K562 (cell line): Measurements from ENCODE around the gene TMEM273. TPM values are rescaled to one million over a fixed set of nuclear protein-coding genes. Genes with fewer than 3 reads are reported as not detected.
A peak's percentile ranks its signal among the peaks of the same experiment; 100 is the strongest.

ENCODE experiments used
- CHD1 ChIP-seq: fragments of 200-600 bp; sonication (generic); IDR thresholded peaks from one replicate; pipeline ENCODE4 v1.6.1; 2012; ENCODE audit warnings: mild to moderate bottlenecking, moderate library complexity, low read length, inconsistent platforms
- CHD2 ChIP-seq: IDR thresholded peaks from 2 replicates; pipeline ENCODE4 v1.6.1; 2011; ENCODE audit warnings: low read depth, low read length
- COPS2 ChIP-seq: fragments of 450-650 bp; conservative IDR thresholded peaks from 2 replicates; pipeline ENCODE4 v1.6.1; 2016; ENCODE audit warnings: mild to moderate bottlenecking, moderate library complexity
- EHMT2 ChIP-seq: fragments of 450-650 bp; IDR thresholded peaks from 2 replicates; pipeline ENCODE4 v1.6.1; 2018; ENCODE audit warnings: antibody characterized with exemption
- FOXA3 ChIP-seq, 2 experiments: fragments of 450-650 bp in 1 of 2; sonication (generic) in 1 of 2; formaldehyde crosslinking; IDR thresholded peaks in 1 of 2; conservative IDR thresholded peaks in 1 of 2; 2 replicates each; pipeline versions ENCODE4 v1.4.0 to v1.8.0; 2020 to 2022; ENCODE audit warnings: mild to moderate bottlenecking in 2 of 2, missing genetic modification reagents in 1 of 2
- KDM5B ChIP-seq: fragments of 200-600 bp; sonication (generic); IDR thresholded peaks from 2 replicates; pipeline ENCODE4 v1.6.1; 2012; ENCODE audit warnings: low read depth, mild to moderate bottlenecking, moderate library complexity, low read length, control low read depth, inconsistent platforms; ENCODE audit not compliant: insufficient replicate concordance
- MAFF ChIP-seq: IDR thresholded peaks from 2 replicates; pipeline ENCODE4 v1.6.1; 2012; ENCODE audit warnings: low read length, improper control_type of control experiment
- OTX1 ChIP-seq: fragments of 450-650 bp; formaldehyde crosslinking; IDR thresholded peaks from 2 replicates; pipeline ENCODE4 v1.4.0; 2022; ENCODE audit warnings: mild to moderate bottlenecking
- POLR2A ChIP-seq: fragments of 450-650 bp; conservative IDR thresholded peaks from 2 replicates; pipeline ENCODE4 v1.6.1; 2016
- PRMT5 ChIP-seq: sonication (generic); formaldehyde crosslinking; IDR thresholded peaks from 2 replicates; pipeline ENCODE4 v1.5.0; 2020; ENCODE audit warnings: missing genetic modification reagents
- RBBP5 ChIP-seq: fragments of 200-600 bp; sonication (generic); IDR thresholded peaks from 2 replicates; pipeline ENCODE4 v1.6.1; 2012; ENCODE audit warnings: borderline replicate concordance, mild to moderate bottlenecking, low read length, control low read depth, inconsistent platforms; ENCODE audit not compliant: insufficient read depth, poor library complexity, severe bottlenecking
- RBFOX2 ChIP-seq: fragments of 200-400 bp; formaldehyde crosslinking; IDR thresholded peaks from 2 replicates; pipeline ENCODE4 v1.6.1; 2017; ENCODE audit warnings: low read depth, mild to moderate bottlenecking, low read length, moderate library complexity
- RBM22 ChIP-seq: fragments of 200-400 bp; formaldehyde crosslinking; IDR thresholded peaks from 2 replicates; pipeline ENCODE4 v1.6.1; 2018; ENCODE audit warnings: low read length, low read depth; ENCODE audit not compliant: poor library complexity, severe bottlenecking
- SMARCE1 ChIP-seq: fragments of 450-650 bp; IDR thresholded peaks from 2 replicates; pipeline ENCODE4 v1.7.1; 2016; ENCODE audit warnings: mild to moderate bottlenecking
- SMC3 ChIP-seq: conservative IDR thresholded peaks from 2 replicates; pipeline ENCODE4 v1.6.1; 2011; ENCODE audit warnings: low read depth, low read length, improper control_type of control experiment; ENCODE audit not compliant: insufficient read depth
- THAP12 ChIP-seq: fragments of 250-450 bp; sonication (Bioruptor Pico); IDR thresholded peaks from 2 replicates; pipeline ENCODE4 v1.9.0; 2021; ENCODE audit warnings: mild to moderate bottlenecking, inconsistent platforms
- TSC22D4 ChIP-seq: fragments of 450-650 bp; IDR thresholded peaks from 2 replicates; pipeline ENCODE4 v1.6.1; 2016; ENCODE audit warnings: missing genetic modification characterization, missing biosample characterization, control low read depth
- UBTF ChIP-seq, 2 experiments: IDR thresholded peaks; 2 replicates each; pipeline ENCODE4 v1.6.1; 2012; ENCODE audit warnings: improper control_type of control experiment in 2 of 2, low read depth in 2 of 2, low read length in 2 of 2, borderline replicate concordance in 1 of 2
- ZBTB7A ChIP-seq: IDR thresholded peaks from 2 replicates; pipeline ENCODE4 v1.6.1; 2011; ENCODE audit warnings: low read depth, mild to moderate bottlenecking, low read length, moderate library complexity, borderline replicate concordance; ENCODE audit not compliant: control insufficient read depth
- ZNF212 ChIP-seq: fragments of 450-650 bp; formaldehyde crosslinking; IDR thresholded peaks from 2 replicates; pipeline ENCODE4 v1.4.0; 2020; ENCODE audit warnings: mild to moderate bottlenecking
- ZNF655 ChIP-seq: fragments of 250-450 bp; sonication (Bioruptor Pico); IDR thresholded peaks from 2 replicates; pipeline ENCODE4 v1.5.0; 2021
- polyA plus RNA-seq, 8 experiments: library from polyadenylated mRNA; depleted of rRNA in 4 of 8; stranded (reverse) in 5 of 8; unstranded in 3 of 8; fragments of >200 nt; fragmentation: Nextera tagmentation in 2 of 8; fragmentation: Illumina TruSeq in 1 of 8; extraction: Ambion mirVana in 2 of 8; extraction: Trizol in 1 of 8; gene quantifications; 2 replicates each; pipeline versions ENCODE4 v1.2.1 to v1.2.3, GENCODE V29; 2011 to 2014; ENCODE audit warnings: inconsistent platforms in 1 of 8, missing spikeins in 1 of 8
- total RNA-seq, 7 experiments: library from RNA; depleted of rRNA in 6 of 7; stranded (reverse); fragments of >200 nt in 6 of 7; fragmentation: Illumina TruSeq in 2 of 7; extraction: Trizol in 2 of 7; gene quantifications; 2 replicates each; pipeline versions ENCODE4 v1.2.1 to v1.2.3, GENCODE V29; 2011 to 2021; ENCODE audit warnings: low replicate concordance in 1 of 7

Gene TMEM273
- total and polyA plus RNA-seq, 9 of the 15 experiments (the other 6 are each of a cell fraction or from before 2014, with no cell fraction given): 39.2 to 131 (median 95.6) TPM

GRCh38 chr10:49115015-49115795, 73.0 kb downstream of the TMEM273 start, which contains the start of gene VSTM4 (continued):
- 0 out of 2 replicates have a peak, but pooled peaks have one; percentile 70 for TF ChIP-seq PRMT5 (CRISPR knock-in tag)
- TF ChIP-seq COPS2: no peak
- TF ChIP-seq TSC22D4 (tag): no peak
- no peak for TF ChIP-seq EHMT2
- TF ChIP-seq SMC3: 0 out of 2 replicates have a peak, but pooled peaks have one; percentile 1
- TF ChIP-seq MAFF: no peak
- no peak for TF ChIP-seq ZNF212 (CRISPR knock-in tag)
- peak; percentile 63 for TF ChIP-seq RBFOX2
- TF ChIP-seq RBBP5: peak; percentile 83
- TF ChIP-seq FOXA3 (CRISPR knock-in tag; conservative IDR thresholded peaks at IDR 0.05 in 1 of 2, IDR thresholded peaks at IDR 0.05 in 1 of 2): no peak
- peak; percentile 76; the same call in 1 of the 2 replicates for TF ChIP-seq ZBTB7A
- TF ChIP-seq RBM22: peak; percentile 28
- TF ChIP-seq UBTF (IDR thresholded peaks at IDR 0.05; ENCODE audit: borderline replicate concordance in 1 of 2, low read depth in 2 of 2, low read length in 2 of 2): peak in 1 of 2 experiments; percentile 58; a peak in 2 of 4 replicates
- TF ChIP-seq THAP12: no peak
- TF ChIP-seq SMARCE1: no peak
- no peak for TF ChIP-seq POLR2A
- TF ChIP-seq CHD1: peak; percentile 80
- TF ChIP-seq ZNF655 (CRISPR knock-in tag): no peak
- no peak for TF ChIP-seq KDM5B
- peak; percentile 67; the same call in 1 of the 2 replicates for TF ChIP-seq CHD2
- TF ChIP-seq OTX1 (CRISPR knock-in tag): no peak
